ENCODE results near the gene CEP72. TPM values are rescaled to one million over a fixed set of nuclear protein-coding genes. Genes with fewer than 3 reads are reported as not detected.

The CEP72 gene
- total and polyA plus RNA-seq, 10 of the 15 experiments (the other 5 are each of a cell fraction or from before 2014, with no cell fraction given): 0.35 to 13.5 (median 8.3) TPM

- ChIA-PET POLR2A (no interaction called here), SMC1A (ENCODE audit: uncharacterized antibody, unreplicated experiment) (no interaction called here), CTCF (no interaction called here), RAD21 (ENCODE audit: unreplicated experiment) (no interaction called here)
- no peak overlapping the region for H2AFZ ChIP-seq (ENCODE audit: control insufficient read depth, low read depth, low read length)
- intact Hi-C loops (cut with micrococcal nuclease; ENCODE audit: unreplicated experiment) (no loop called here), in situ Hi-C loops (cut with MboI) (no loop called here)
- no peaks in the 10 kb centered on the region for H3K4me1 ChIP-seq (ENCODE audit: control insufficient read depth, insufficient read depth, low read length)
- no peak for ATAC-seq
- peaks cover 11 to 15% of the 10 kb centered on the region in 2 experiments; a peak in 3 of 4 replicates for H3K36me3 ChIP-seq (ENCODE audit: control insufficient read depth in 2 of 2, insufficient read depth in 2 of 2, low read length in 1 of 2)
- 99% methylated on average over 20 of the region's 20 CpGs for WGBS (ENCODE audit: insufficient coverage, insufficient replicate concordance, low lambda C conversion rate, missing lambda C conversion rate)
- no peak overlapping the region for H3K4me3 ChIP-seq
- H3K27ac ChIP-seq (ENCODE audit: control insufficient read depth, insufficient read depth): no peak overlapping the region
- no peak for TF ChIP-seq GATAD2B (conservative IDR thresholded peaks at IDR 0.05; ENCODE audit: low read depth)
- no peak for TF ChIP-seq IKZF1 (conservative IDR thresholded peaks at IDR 0.05)
- TF ChIP-seq RAD21 (IDR thresholded peaks at IDR 0.05; ENCODE audit: insufficient read depth, low read depth, low read length): no peak
- TF ChIP-seq EP300 (IDR thresholded peaks at IDR 0.05; ENCODE audit: borderline replicate concordance in 1 of 2, control insufficient read depth in 1 of 2, low read depth in 2 of 2, low read length in 2 of 2): no peak
- no peak for TF ChIP-seq IKZF2 (IDR thresholded peaks at IDR 0.05)
- no peak for TF ChIP-seq CREB1 (IDR thresholded peaks at IDR 0.05; ENCODE audit: low read depth)
- no peak for TF ChIP-seq EED (IDR thresholded peaks at IDR 0.05; ENCODE audit: low read depth)
- no peak for TF ChIP-seq NKRF (conservative IDR thresholded peaks at IDR 0.05)
- no peak for TF ChIP-seq HDGF (IDR thresholded peaks at IDR 0.05)
- TF ChIP-seq CTCF (IDR thresholded peaks at IDR 0.05 in 2 of 3, conservative IDR thresholded peaks at IDR 0.05 in 1 of 3; ENCODE audit: control insufficient read depth in 2 of 3, extremely low read depth in 1 of 3, insufficient read depth in 1 of 3, low read depth in 3 of 3, low read length in 3 of 3): no peak
- TF ChIP-seq ATF7 (IDR thresholded peaks at IDR 0.05; ENCODE audit: low read depth): no peak
- no peak for TF ChIP-seq RAD51 (IDR thresholded peaks at IDR 0.05)
- TF ChIP-seq MAX (IDR thresholded peaks at IDR 0.05; ENCODE audit: low read depth, low read length): no peak
- TF ChIP-seq FOXM1 (IDR thresholded peaks at IDR 0.05; ENCODE audit: low read depth, low read length): no peak
- TF ChIP-seq RUNX3 (IDR thresholded peaks at IDR 0.05; ENCODE audit: low read length): no peak
- TF ChIP-seq SMC3 (IDR thresholded peaks at IDR 0.05; ENCODE audit: borderline replicate concordance, low read length): no peak
- TF ChIP-seq ZBTB11 (CRISPR knock-in tag; IDR thresholded peaks at IDR 0.05): no peak
- TF ChIP-seq SP1 (IDR thresholded peaks at IDR 0.05; ENCODE audit: low read depth, low read length): no peak
- TF ChIP-seq ZNF207 (IDR thresholded peaks at IDR 0.05; ENCODE audit: borderline replicate concordance): no peak
- H3K9ac ChIP-seq (ENCODE audit: control insufficient read depth, insufficient read depth, low read length): no peak overlapping the region
- H3K27me3 ChIP-seq (replicated peaks in 1 of 2; ENCODE audit: control insufficient read depth in 2 of 2, insufficient read depth in 2 of 2, low read length in 1 of 2): no peaks in the 10 kb centered on the region
- H3K79me2 ChIP-seq (ENCODE audit: control insufficient read depth, insufficient read depth, low read length): no peaks in the 10 kb centered on the region
- FAIRE-seq: no peak
- no TSS peak for BruUV-seq (replicated peaks)
- H3K9me3 ChIP-seq (replicated peaks; ENCODE audit: control insufficient read depth, insufficient read depth, low read length): no peaks in the 10 kb centered on the region; the same call in 2 of the 3 replicates
- H3K4me2 ChIP-seq (ENCODE audit: control insufficient read depth, insufficient read depth): no peak overlapping the region
- no peak for DNase-seq (ENCODE audit: low read depth, low spot score)
- no peaks in the 10 kb centered on the region for H4K20me1 ChIP-seq (ENCODE audit: control insufficient read depth, insufficient read depth)
Measured at GRCh38 chr5:633501-633955, 21.4 kb downstream of the CEP72 start.

All from GM12878 (cell line).